Measurements from ENCODE around the gene PERP.

PERP gene

GRCh38 chr6:138063726-138064125 is 43.5 kb downstream of the PERP start:
- in situ Hi-C loops (cut with HindIII; ENCODE audit: low sequenced_read_pairs), result no loop called here

- in situ Hi-C loops (cut with HindIII; ENCODE audit: low sequenced_read_pairs), result no loop called here
These were observed 52.2 kb downstream of the PERP start for GRCh38 chr6:138054982-138055381.

DNA sequence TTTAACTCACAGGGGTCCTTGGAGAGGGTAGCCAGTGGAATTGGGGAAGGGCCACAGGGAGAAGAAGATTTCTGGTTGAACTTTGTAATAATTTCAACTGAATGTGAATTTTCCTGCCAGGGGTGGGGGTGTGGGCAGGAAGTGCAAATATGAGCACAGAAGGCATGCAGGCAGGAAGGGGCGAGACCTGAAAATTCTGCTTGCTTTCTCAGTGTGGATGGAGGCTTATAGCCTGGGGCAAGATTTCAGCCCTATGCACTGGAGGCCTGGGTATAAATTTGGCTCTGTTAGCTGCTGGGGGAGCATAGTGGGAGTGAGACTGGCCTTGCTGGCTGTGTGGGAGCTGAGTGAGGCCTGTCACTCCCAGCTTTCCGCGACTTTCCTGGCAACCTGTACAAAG is 54.4 kb downstream of the PERP start:
- in situ Hi-C loops (cut with HindIII; ENCODE audit: low sequenced_read_pairs), result no loop called here

GRCh38 chr6:138044972-138045371 is 62.2 kb downstream of the PERP start:
- in situ Hi-C loops (cut with HindIII; ENCODE audit: low sequenced_read_pairs), result no loop called here

- in situ Hi-C loops (cut with HindIII; ENCODE audit: low sequenced_read_pairs), result no loop called here
These were observed 62.8 kb downstream of the PERP start for GRCh38 chr6:138044458-138044857.
